ENCODE measurements around the gene SIGLEC7.
A peak's percentile ranks its signal among the peaks of the same experiment; 100 is the strongest.

The SIGLEC7 gene

GRCh38 chr19:51142119-51142518 lies at the start of gene SIGLEC7:
Gene SIGLEC7, plus strand, starts transcription at chr19:51142301. Its CDS starts 69 bp downstream, at chr19:51142370.
- DNase-seq: no peak

GRCh38 chr19:51093101-51093500 lies 49.0 kb upstream of the SIGLEC7 start:
- DNase-seq: no peak

- no peak for DNase-seq
These were observed 48.4 kb upstream of the SIGLEC7 start for GRCh38 chr19:51093510-51094345.

- DNase-seq: peak; percentile 34
These were observed 47.3 kb upstream of the SIGLEC7 start for GRCh38 chr19:51094696-51095279.

GRCh38 chr19:51096473-51097165 lies 45.5 kb upstream of the SIGLEC7 start:
- DNase-seq: no peak

GRCh38 chr19:51097166-51097738 lies 44.8 kb upstream of the SIGLEC7 start:
- DNase-seq: peak; percentile 75

GRCh38 chr19:51097796-51098195 lies 44.3 kb upstream of the SIGLEC7 start:
- no peak for DNase-seq

GRCh38 chr19:51098365-51099046 lies 43.6 kb upstream of the SIGLEC7 start:
- DNase-seq: peak; percentile 28

GRCh38 chr19:51099047-51099382 lies 43.1 kb upstream of the SIGLEC7 start:
- DNase-seq: no peak

- DNase-seq: no peak
These were observed 41.5 kb upstream of the SIGLEC7 start for GRCh38 chr19:51100601-51101000.

- no peak for DNase-seq
These were observed 40.8 kb upstream of the SIGLEC7 start for GRCh38 chr19:51101171-51101865.

- DNase-seq: no peak
These were observed 39.1 kb upstream of the SIGLEC7 start for GRCh38 chr19:51102991-51103390.

GRCh38 chr19:51103926-51104341 lies 38.2 kb upstream of the SIGLEC7 start:
- DNase-seq: no peak

GRCh38 chr19:51107406-51108065 lies 34.6 kb upstream of the SIGLEC7 start:
- no peak for DNase-seq

- DNase-seq: peak; percentile 96
These were observed 33.9 kb upstream of the SIGLEC7 start, which contains the start of gene CTU1 for GRCh38 chr19:51108066-51108804. Gene CTU1, minus strand, starts transcription at chr19:51108409. Its CDS starts 3,840 bp downstream, at chr19:51104569.

GRCh38 chr19:51108805-51109146 lies 33.3 kb upstream of the SIGLEC7 start:
- no peak for DNase-seq

GRCh38 chr19:51110666-51110971 lies 31.5 kb upstream of the SIGLEC7 start:
- DNase-seq: no peak

GRCh38 chr19:51111606-51112005 lies 30.5 kb upstream of the SIGLEC7 start:
- DNase-seq: no peak

- DNase-seq: no peak
These were observed 27.9 kb upstream of the SIGLEC7 start for GRCh38 chr19:51114087-51114729.

- no peak for DNase-seq
These were observed 25.3 kb upstream of the SIGLEC7 start for GRCh38 chr19:51116736-51117286.

All from stimulated activated CD4-positive, alpha-beta T cell treated with anti-CD3 and anti-CD28 coated beads, Interleukin-4, amount 100 ng/mL, for 1 hour (primary cell).